Left ventricle myocardium inferior (tissue), 1 donor: ENCODE measurements around the gene BPIFB6. TPM values are rescaled to one million over a fixed set of nuclear protein-coding genes. Genes with fewer than 3 reads are reported as not detected.
"Not testable (repeated sequence)": the region's sequence is repeated elsewhere in the genome, so short reads cannot be mapped to it uniquely, and the experiment has no call there.

Experiments used
- DNase-seq: peaks from one replicate; pipeline ENCODE4 v3.0.0-alpha.2; 2020
- H3K27ac ChIP-seq: fragments of 200-600 bp; replicated peaks from 2 replicates; pipeline ENCODE4 v1.8.0; 2021
- H3K27me3 ChIP-seq: fragments of 200-600 bp; 2 replicates; pipeline ENCODE4 v1.8.0; 2021; ENCODE audit warnings: low read depth
- H3K36me3 ChIP-seq: fragments of 200-600 bp; 2 replicates; pipeline ENCODE4 v1.8.0; 2021
- H3K4me1 ChIP-seq: fragments of 200-600 bp; 2 replicates; pipeline ENCODE4 v1.8.0; 2021
- H3K4me3 ChIP-seq: fragments of 200-600 bp; 2 replicates; pipeline ENCODE4 v1.8.0; 2021; ENCODE audit warnings: mild to moderate bottlenecking, moderate library complexity
- H3K9me3 ChIP-seq: fragments of 200-600 bp; replicated peaks from 2 replicates; pipeline ENCODE4 v1.8.0; 2021
- intact Hi-C: fragments of 100-400 bp; cut with micrococcal nuclease; formaldehyde crosslinking; loops from one replicate; pipeline ENCODE4 v1.11.0; 2022
- total RNA-seq: library from RNA; stranded (reverse); fragmentation: NEBNext Ultra II Directional; extraction: Animal tissue kit (Norgen Biotek cat#: 25700); gene quantifications from one replicate; pipeline ENCODE4 v1.2.1, GENCODE V29; 2021
- TF ChIP-seq, protein P1 (sequence below): fragments of 200-600 bp; IDR thresholded peaks from 2 replicates; pipeline ENCODE4 v1.8.0; 2021; ENCODE audit warnings: antibody characterized with exemption, mild to moderate bottlenecking, borderline replicate concordance
- donor health status: DM: no; HTN: yes; CAD: no; lungs with severe emphysema.

BPIFB6 gene
- total RNA-seq, 1 donor from 2014 or later = not detected

DNA sequence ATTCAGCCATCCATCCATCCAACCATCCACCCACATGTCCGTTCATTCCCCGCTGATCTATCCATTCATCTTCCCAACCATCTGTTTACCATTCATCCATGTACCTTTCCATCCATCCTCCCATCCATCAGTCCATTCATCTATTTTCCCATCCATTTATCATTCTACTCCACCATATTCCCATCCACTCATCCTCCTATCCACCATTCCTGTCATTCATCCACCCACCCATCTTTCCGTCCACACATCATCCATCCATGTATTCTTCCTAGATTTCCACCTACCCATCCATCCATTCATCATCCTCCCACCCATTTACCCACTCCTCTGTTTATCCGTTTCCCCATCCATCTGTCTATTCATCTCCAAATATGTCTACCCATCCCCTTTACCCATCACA lies 6.8 kb downstream of the BPIFB6 start:
- H3K4me1 ChIP-seq = no peaks in the 10 kb centered on the region
- no peaks in the 10 kb centered on the region for H3K36me3 ChIP-seq
- TF ChIP-seq, protein P1, sequence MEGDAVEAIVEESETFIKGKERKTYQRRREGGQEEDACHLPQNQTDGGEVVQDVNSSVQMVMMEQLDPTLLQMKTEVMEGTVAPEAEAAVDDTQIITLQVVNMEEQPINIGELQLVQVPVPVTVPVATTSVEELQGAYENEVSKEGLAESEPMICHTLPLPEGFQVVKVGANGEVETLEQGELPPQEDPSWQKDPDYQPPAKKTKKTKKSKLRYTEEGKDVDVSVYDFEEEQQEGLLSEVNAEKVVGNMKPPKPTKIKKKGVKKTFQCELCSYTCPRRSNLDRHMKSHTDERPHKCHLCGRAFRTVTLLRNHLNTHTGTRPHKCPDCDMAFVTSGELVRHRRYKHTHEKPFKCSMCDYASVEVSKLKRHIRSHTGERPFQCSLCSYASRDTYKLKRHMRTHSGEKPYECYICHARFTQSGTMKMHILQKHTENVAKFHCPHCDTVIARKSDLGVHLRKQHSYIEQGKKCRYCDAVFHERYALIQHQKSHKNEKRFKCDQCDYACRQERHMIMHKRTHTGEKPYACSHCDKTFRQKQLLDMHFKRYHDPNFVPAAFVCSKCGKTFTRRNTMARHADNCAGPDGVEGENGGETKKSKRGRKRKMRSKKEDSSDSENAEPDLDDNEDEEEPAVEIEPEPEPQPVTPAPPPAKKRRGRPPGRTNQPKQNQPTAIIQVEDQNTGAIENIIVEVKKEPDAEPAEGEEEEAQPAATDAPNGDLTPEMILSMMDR = no peak
- H3K27ac ChIP-seq = no peak overlapping the region
- intact Hi-C loops = no loop called here
- H3K9me3 ChIP-seq = peaks cover 3% of the 10 kb centered on the region
- DNase-seq = no peak
- H3K27me3 ChIP-seq = no peaks in the 10 kb centered on the region
- no peak overlapping the region for H3K4me3 ChIP-seq

GRCh38 chr20:33042430-33042829 lies 11.0 kb downstream of the BPIFB6 start:
- intact Hi-C loops = no loop called here
- no peak for DNase-seq
- TF ChIP-seq, protein P1 = no peak
- peaks cover 31% of the 10 kb centered on the region for H3K9me3 ChIP-seq
- no peaks in the 10 kb centered on the region for H3K36me3 ChIP-seq
- no peaks in the 10 kb centered on the region for H3K4me1 ChIP-seq
- H3K4me3 ChIP-seq = no peak overlapping the region
- no peak overlapping the region for H3K27ac ChIP-seq
- H3K27me3 ChIP-seq = no peaks in the 10 kb centered on the region

DNA sequence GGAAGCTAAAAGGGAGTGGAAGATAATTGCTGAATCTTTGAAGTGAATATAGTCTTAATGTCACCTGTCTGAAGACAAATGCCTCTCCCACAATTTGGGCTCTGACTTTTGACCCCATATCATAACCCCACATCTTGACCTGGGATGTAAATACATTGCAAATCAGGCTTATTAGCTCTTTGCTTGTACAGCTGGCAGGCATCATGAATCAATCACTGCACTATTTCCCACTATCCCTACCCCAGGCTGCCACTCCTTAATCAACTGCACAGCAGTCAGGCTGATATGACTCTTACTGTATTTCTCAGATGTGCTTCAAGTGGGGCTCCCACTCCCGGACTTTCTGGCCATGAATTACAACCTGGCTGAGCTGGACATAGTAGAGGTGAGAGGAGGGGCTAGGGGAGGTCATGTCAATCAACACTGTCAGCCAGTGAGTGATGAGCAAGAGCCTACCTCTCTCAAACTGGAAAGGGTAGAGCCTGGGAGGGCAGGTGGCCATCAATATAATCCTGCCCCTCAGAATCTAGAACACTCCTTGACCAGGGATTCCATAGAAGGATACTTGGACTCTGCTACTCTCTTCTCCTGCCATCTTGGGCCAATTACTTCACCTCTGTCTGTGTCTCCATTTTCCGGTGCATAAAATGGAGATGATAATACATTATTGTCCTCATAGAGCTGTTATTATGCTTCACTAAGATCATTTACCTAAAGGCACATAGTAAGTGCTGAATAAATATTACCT lies 11.7 kb downstream of the BPIFB6 start:
- H3K4me1 ChIP-seq = no peaks in the 10 kb centered on the region
- no peak overlapping the region for H3K4me3 ChIP-seq
- DNase-seq = no peak
- peaks cover 31% of the 10 kb centered on the region for H3K9me3 ChIP-seq
- intact Hi-C loops = no loop called here
- H3K27ac ChIP-seq = no peak overlapping the region
- no peaks in the 10 kb centered on the region for H3K36me3 ChIP-seq
- H3K27me3 ChIP-seq = no peaks in the 10 kb centered on the region
- TF ChIP-seq, protein P1 = no peak

DNA sequence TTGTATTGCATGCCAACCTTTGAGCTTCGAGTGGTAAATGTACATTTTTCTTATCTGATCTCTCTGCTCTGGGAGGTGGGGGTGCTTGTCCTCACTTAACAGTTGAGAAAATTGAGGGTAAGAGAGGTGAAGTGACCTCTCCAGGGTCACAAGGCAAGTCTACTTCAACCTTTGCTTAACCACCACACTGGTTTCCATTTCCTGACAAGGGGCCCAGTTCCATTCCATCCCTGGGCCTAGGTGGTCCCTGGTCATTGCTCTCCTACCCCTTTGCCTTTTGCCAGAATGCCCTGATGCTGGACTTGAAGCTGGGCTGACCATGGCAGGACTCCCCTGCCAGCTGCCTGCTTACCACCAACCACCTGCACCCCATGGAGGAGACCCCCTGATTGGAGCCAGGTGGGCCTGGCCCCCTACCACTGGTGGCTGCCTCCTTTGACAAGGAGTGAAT lies 12.3 kb downstream of the BPIFB6 start:
- no peak for DNase-seq
- intact Hi-C loops = no loop called here
- Histone ChIP-seq H3K27me3 (no peaks in the 10 kb centered on the region), H3K4me3 (no peak overlapping the region), H3K36me3 (no peaks in the 10 kb centered on the region), H3K9me3 (peaks cover 31% of the 10 kb centered on the region), H3K4me1 (no peaks in the 10 kb centered on the region), H3K27ac (no peak overlapping the region)
- TF ChIP-seq, protein P1 = no peak

- H3K4me3 ChIP-seq, H3K27me3 ChIP-seq, intact Hi-C loops: not testable (repeated sequence)
These were observed 13.8 kb downstream of the BPIFB6 start for GRCh38 chr20:33045129-33045721.

DNA sequence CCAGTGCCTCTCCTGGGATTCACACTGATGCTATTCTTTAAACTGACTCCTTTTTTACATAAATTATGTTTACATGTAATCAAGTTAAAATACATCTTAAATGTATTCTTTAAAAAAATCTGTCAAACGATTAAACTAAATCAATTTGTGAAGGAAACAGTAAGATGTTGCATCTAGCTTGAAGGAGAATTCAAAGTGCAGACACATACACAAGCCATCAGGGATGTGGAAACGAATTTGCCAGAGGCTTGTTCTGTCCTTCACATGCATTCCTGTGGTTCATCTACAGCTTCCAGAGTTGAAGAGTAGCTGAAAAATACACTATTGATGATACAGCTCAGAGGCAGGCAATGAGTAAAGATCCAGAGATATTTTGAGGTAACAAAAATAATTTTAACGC lies 15.0 kb downstream of the BPIFB6 start:
- Histone ChIP-seq H3K9me3 (peaks cover 31% of the 10 kb centered on the region), H3K27me3 (no peaks in the 10 kb centered on the region), H3K4me3 (no peak overlapping the region), H3K4me1 (no peaks in the 10 kb centered on the region), H3K27ac (no peak overlapping the region), H3K36me3 (no peaks in the 10 kb centered on the region)
- DNase-seq = no peak
- intact Hi-C loops = no loop called here
- TF ChIP-seq, protein P1 = no peak

More at GRCh38 chr20:33045129-33045721, 13.8 kb downstream of the BPIFB6 start:
- H3K36me3 ChIP-seq, H3K4me1 ChIP-seq, H3K27ac ChIP-seq, DNase-seq: not testable (repeated sequence)
- H3K9me3 ChIP-seq = peaks cover 31% of the 10 kb centered on the region
